GM13977 (cell line): ENCODE measurements around the gene WDR64.

Experiments used
- DNase-seq: peaks from one replicate; pipeline ENCODE4 v3.0.0; 2012; ENCODE audit warnings: low spot score
- CTCF ChIP-seq: IDR thresholded peaks from 2 replicates; pipeline ENCODE4 v1.5.1; 2012; ENCODE audit warnings: mild to moderate bottlenecking, control low read depth; ENCODE audit not compliant: insufficient read depth; ENCODE audit errors: extremely low read depth, missing control alignments
- in situ Hi-C: fragments of 300-500 bp; cut with MboI; formaldehyde crosslinking; loops from one replicate; pipeline ENCODE4 v1.12.0; 2022; ENCODE audit warnings: low sequenced_read_pairs, low pct_unique_long_range_greater_than_20kb, mixed read lengths, inconsistent platforms; ENCODE audit not compliant: unreplicated experiment

The WDR64 gene

GRCh38 chr1:241640867-241641622, 11.0 kb upstream of the WDR64 start:
- no peak for DNase-seq
- in situ Hi-C loops, result no loop called here
- no peak for TF ChIP-seq CTCF

GRCh38 chr1:241641773-241642592, 10.1 kb upstream of the WDR64 start:
- no peak for TF ChIP-seq CTCF
- in situ Hi-C loops, result no loop called here
- no peak for DNase-seq

- in situ Hi-C loops, result no loop called here
- TF ChIP-seq CTCF, result no peak
Observed at GRCh38 chr1:241642593-241642944, 9.5 kb upstream of the WDR64 start.

GRCh38 chr1:241644259-241644658, 7.8 kb upstream of the WDR64 start:
- no peak for DNase-seq
- in situ Hi-C loops, result no loop called here
- TF ChIP-seq CTCF, result no peak

More at GRCh38 chr1:241642593-241642944, 9.5 kb upstream of the WDR64 start:
- no peak for DNase-seq

- TF ChIP-seq CTCF, result no peak
- in situ Hi-C loops, result no loop called here
- no peak for DNase-seq
Observed at GRCh38 chr1:241645199-241645598, 6.9 kb upstream of the WDR64 start.

GRCh38 chr1:241646201-241646600, 5.9 kb upstream of the WDR64 start:
- DNase-seq, result no peak
- in situ Hi-C loops, result no loop called here
- TF ChIP-seq CTCF, result no peak
